Endothelial cell of umbilical vein (primary cell): ENCODE results near the gene HAVCR2. TPM values are rescaled to one million over a fixed set of nuclear protein-coding genes. Genes with fewer than 3 reads are reported as not detected.

ENCODE experiments used
- BruUV-seq: library from RNA; stranded (reverse); fragments of 400-500 nt; replicated peaks from 2 replicates; lab custom pipeline; 2021; lab: Mats Ljungman, UMichigan
- CTCF ChIA-PET: fragments of 300-600, 350-600 bp; sonication (Branson Sonifier 250); formaldehyde crosslinking; loops from one replicate; lab custom pipeline; 2021; ENCODE audit warnings: antibody characterized with exemption, inconsistent platforms; lab: Charles Lee
- POLR2A ChIA-PET: fragments of 300-600, 350-600 bp; sonication (Branson Sonifier 250); formaldehyde crosslinking; loops from one replicate; lab custom pipeline; 2021; ENCODE audit warnings: antibody characterized with exemption, inconsistent platforms; lab: Charles Lee
- DNase-seq: peaks from one replicate; pipeline ENCODE4 v3.0.0-alpha.2; 2011; ENCODE audit warnings: low read depth, low spot score
- FAIRE-seq: peaks from 2 replicates; lab custom pipeline; 2011; peaks lifted over from hg19 to GRCh38; lab: Jason Lieb, UNC
- H2AFZ ChIP-seq: 2 replicates; pipeline ENCODE4 v1.6.0; 2012; ENCODE audit warnings: low read depth, low read length, control low read depth, inconsistent platforms
- H3K27ac ChIP-seq: 2 replicates; pipeline ENCODE4 v1.5.1; 2011; ENCODE audit warnings: low read depth, mild to moderate bottlenecking, control low read depth, low read length, moderate library complexity; ENCODE audit not compliant: insufficient read depth
- H3K27me3 ChIP-seq, 2 experiments: 2 replicates each; pipeline versions ENCODE4 v1.6.0 to v1.6.1; 2011; ENCODE audit warnings: low read length in 2 of 2, mixed read lengths in 1 of 2; ENCODE audit not compliant: control insufficient read depth in 2 of 2, insufficient read depth in 2 of 2
- H3K36me3 ChIP-seq, 2 experiments: 2 replicates in 1 of 2; 3 replicates in 1 of 2; pipeline ENCODE4 v1.5.1; 2011; ENCODE audit warnings: low read length in 2 of 2, mild to moderate bottlenecking in 1 of 2, moderate library complexity in 1 of 2; ENCODE audit not compliant: control insufficient read depth in 2 of 2, insufficient read depth in 2 of 2; ENCODE audit errors: extremely low read depth in 1 of 2
- H3K4me1 ChIP-seq: 3 replicates; pipeline ENCODE4 v1.5.1; 2011; ENCODE audit warnings: mild to moderate bottlenecking, low read length; ENCODE audit not compliant: control insufficient read depth, insufficient read depth; ENCODE audit errors: extremely low read depth
- H3K4me2 ChIP-seq: 2 replicates; pipeline ENCODE4 v1.6.1; 2011; ENCODE audit warnings: low read length, control low read depth, mixed read lengths; ENCODE audit not compliant: insufficient read depth
- H3K4me3 ChIP-seq, 3 experiments: fragments of 200-600 bp in 1 of 3; sonication (generic), shearing (Covaris generic) in 1 of 3; replicated peaks in 1 of 3; 2 replicates each; pipeline ENCODE4 v1.5.1; 2011 to 2016; ENCODE audit warnings: control low read depth in 3 of 3, low read length in 3 of 3, mild to moderate bottlenecking in 2 of 3, inconsistent platforms in 1 of 3, low read depth in 1 of 3, moderate library complexity in 1 of 3; ENCODE audit not compliant: insufficient read depth in 1 of 3
- H3K79me2 ChIP-seq: 2 replicates; pipeline ENCODE4 v1.6.0; 2012; ENCODE audit warnings: low read length, inconsistent platforms; ENCODE audit not compliant: control insufficient read depth, insufficient read depth
- H3K9ac ChIP-seq: replicated peaks from 2 replicates; pipeline ENCODE3; 2011; ENCODE audit warnings: low read length, control low read depth; ENCODE audit not compliant: insufficient read depth; ENCODE audit errors: extremely low read depth
- H3K9me1 ChIP-seq: replicated peaks from 3 replicates; pipeline ENCODE4 v1.6.0; 2011; ENCODE audit warnings: mild to moderate bottlenecking, low read length; ENCODE audit not compliant: control insufficient read depth, insufficient read depth; ENCODE audit errors: extremely low read depth
- H3K9me3 ChIP-seq: replicated peaks from 2 replicates; pipeline ENCODE4 v1.5.1; 2012; ENCODE audit warnings: low read length, inconsistent platforms; ENCODE audit not compliant: control insufficient read depth, insufficient read depth
- H4K20me1 ChIP-seq: replicated peaks from 2 replicates; pipeline ENCODE3; 2011; ENCODE audit warnings: mild to moderate bottlenecking, low read length; ENCODE audit not compliant: control insufficient read depth, insufficient read depth; ENCODE audit errors: extremely low read depth
- EZH2 ChIP-seq: IDR thresholded peaks from 2 replicates; pipeline ENCODE4 v1.6.1; 2012; ENCODE audit warnings: borderline replicate concordance, low read depth, mild to moderate bottlenecking, moderate library complexity, low read length, inconsistent platforms; ENCODE audit not compliant: severe bottlenecking
- FOS ChIP-seq: IDR thresholded peaks from 2 replicates; pipeline ENCODE4 v1.6.1; 2011; ENCODE audit warnings: mild to moderate bottlenecking, low read length, moderate library complexity, borderline replicate concordance; ENCODE audit not compliant: insufficient read depth
- GATA2 ChIP-seq: IDR thresholded peaks from 2 replicates; pipeline ENCODE4 v1.7.0; 2011; ENCODE audit warnings: low read depth, mild to moderate bottlenecking, moderate library complexity, mixed read lengths, low read length; ENCODE audit not compliant: insufficient read length, insufficient read depth
- JUN ChIP-seq: IDR thresholded peaks from 2 replicates; pipeline ENCODE4 v1.6.1; 2011; ENCODE audit warnings: borderline replicate concordance, low read depth; ENCODE audit not compliant: insufficient read length, insufficient read depth
- MYC ChIP-seq: IDR thresholded peaks from one replicate; pipeline ENCODE4 v1.6.1; 2011; ENCODE audit warnings: mild to moderate bottlenecking, low read depth, low read length
- POLR2A ChIP-seq: IDR thresholded peaks from 2 replicates; pipeline ENCODE4 v1.6.1; 2012; ENCODE audit warnings: low read depth, mild to moderate bottlenecking, control low read depth, low read length
- POLR2AphosphoS5 ChIP-seq: IDR thresholded peaks from 2 replicates; pipeline ENCODE4 v1.6.1; 2012; ENCODE audit warnings: low read depth, mild to moderate bottlenecking, control low read depth, low read length, moderate library complexity; ENCODE audit not compliant: insufficient read depth
- dilution Hi-C: fragments of 300-500 bp; cut with MboI; formaldehyde crosslinking; loops from one replicate; pipeline ENCODE4 v1.15.0; 2019; ENCODE audit warnings: low sequenced_read_pairs; ENCODE audit not compliant: extremely low pct_ligation_motif_present
- intact Hi-C: fragments of 100-400 bp; cut with micrococcal nuclease; formaldehyde crosslinking; loops from one replicate; pipeline ENCODE4 v1.10.0; 2022
- polyA plus RNA-seq, 4 experiments: library from polyadenylated mRNA; depleted of rRNA in 3 of 4; stranded (reverse) in 3 of 4; unstranded in 1 of 4; fragments of >200 nt; gene quantifications; 2 replicates each; pipeline versions ENCODE4 v1.2.1 to v1.2.3, GENCODE V29; 2011 to 2012; ENCODE audit warnings: missing spikeins in 1 of 4
- total RNA-seq: library from RNA; stranded (reverse); gene quantifications from 2 replicates; pipeline ENCODE4 v1.2.3, GENCODE V29; 2021
- TF ChIP-seq, protein P1 (sequence below): IDR thresholded peaks from 2 replicates; pipeline ENCODE4 v1.6.1; 2011; ENCODE audit not compliant: insufficient read depth, insufficient read length
- TF ChIP-seq, protein P2 (sequence below), 2 donors: IDR thresholded peaks; 1 replicate in 1 of 2; 2 replicates in 1 of 2; pipeline ENCODE4 v1.5.1; 2011; ENCODE audit warnings: low read length in 2 of 2, mild to moderate bottlenecking in 2 of 2, moderate library complexity in 2 of 2, control low read depth in 1 of 2, inconsistent platforms in 1 of 2, low read depth in 1 of 2; ENCODE audit not compliant: insufficient read depth in 1 of 2; ENCODE audit errors: extremely low read depth in 1 of 2

Gene HAVCR2
- total and polyA plus RNA-seq, 2 donors (not counting 3 experiments of a cell fraction or from before 2014, with no cell fraction given) = not detected

DNA sequence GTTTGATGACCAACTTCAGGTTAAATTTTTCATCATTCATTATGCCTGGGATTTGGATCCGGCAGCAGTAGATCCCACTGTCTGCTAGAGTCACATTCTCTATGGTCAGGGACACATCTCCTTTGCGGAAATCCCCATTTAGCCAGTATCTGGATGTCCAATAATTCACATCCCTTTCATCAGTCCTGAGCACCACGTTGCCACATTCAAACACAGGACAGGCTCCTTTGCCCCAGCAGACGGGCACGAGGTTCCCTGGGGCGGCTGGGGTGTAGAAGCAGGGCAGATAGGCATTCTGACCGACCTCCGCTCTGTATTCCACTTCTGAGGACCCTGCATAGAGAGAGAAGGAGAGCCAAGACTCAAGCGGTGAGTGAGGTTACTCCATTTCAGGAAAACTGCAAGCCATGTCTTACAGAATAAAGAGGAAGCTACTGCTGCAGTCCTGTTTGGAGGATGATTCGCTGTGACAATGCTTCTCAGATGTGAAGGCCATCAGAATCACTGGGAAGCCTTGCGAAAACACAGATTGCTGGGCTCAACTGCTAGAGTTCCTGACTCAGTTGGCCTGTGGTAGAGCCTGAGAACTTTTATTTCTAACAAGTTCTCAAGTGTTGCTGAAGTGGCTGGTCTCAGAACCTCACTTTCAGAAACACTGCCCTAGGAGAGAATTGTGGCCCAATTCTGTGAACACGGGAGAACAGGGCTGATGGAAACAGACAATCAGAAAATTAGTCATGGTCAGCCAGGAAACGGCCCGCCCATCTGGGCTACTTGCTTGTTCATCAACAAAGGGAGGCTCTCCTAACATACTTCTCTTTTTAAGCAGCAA, 2.0 kb downstream of the HAVCR2 start:
- no peak overlapping the region for H3K4me2 ChIP-seq
- no peaks in the 10 kb centered on the region for H3K27me3 ChIP-seq
- no TSS peak for BruUV-seq
- no peak overlapping the region for H3K27ac ChIP-seq
- H3K9me1 ChIP-seq = no peaks in the 10 kb centered on the region
- CTCF ChIA-PET = no interaction called here
- POLR2A ChIA-PET = no interaction called here
- no peaks in the 10 kb centered on the region for H3K4me1 ChIP-seq
- DNase-seq = no peak
- intact Hi-C loops (no loop called here), dilution Hi-C loops (no loop called here)
- H3K36me3 ChIP-seq = no peaks in the 10 kb centered on the region
- no peaks in the 10 kb centered on the region for H4K20me1 ChIP-seq
- H3K9me3 ChIP-seq = peaks cover 1% of the 10 kb centered on the region
- H3K79me2 ChIP-seq = no peaks in the 10 kb centered on the region
- TF ChIP-seq JUN = no peak
- no peak for FAIRE-seq
- no peak overlapping the region for H2AFZ ChIP-seq
- no peak overlapping the region for H3K9ac ChIP-seq
- no peak overlapping the region for H3K4me3 ChIP-seq

DNA sequence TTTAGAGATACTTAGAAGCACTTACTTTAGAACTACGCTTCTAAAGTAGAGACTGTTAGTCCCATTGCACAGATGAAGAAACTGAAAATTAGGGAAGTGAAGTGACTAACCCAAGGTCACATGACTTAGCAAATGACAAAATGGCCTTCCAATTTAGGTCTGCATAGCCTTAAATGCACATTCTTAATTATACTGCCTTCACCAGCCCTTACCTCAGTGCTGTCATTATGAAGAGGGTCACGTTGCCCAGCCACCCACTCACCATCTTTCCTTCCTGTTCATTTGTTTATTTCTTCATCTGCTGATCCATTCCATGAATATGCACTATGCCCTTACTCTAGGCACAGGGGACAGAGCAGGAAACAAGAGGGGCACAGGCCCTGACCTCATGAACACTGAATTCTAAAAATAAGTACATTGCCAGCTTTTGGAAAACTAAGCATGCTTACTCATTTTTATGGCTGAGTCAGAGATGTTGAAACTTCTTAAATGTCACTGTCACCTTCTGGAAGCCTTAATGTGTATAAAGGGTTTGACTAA, 8.6 kb downstream of the HAVCR2 start:
- dilution Hi-C loops = no loop called here
- DNase-seq = no peak
- ChIA-PET POLR2A (no interaction called here), CTCF (no interaction called here)
- Histone ChIP-seq H3K4me2 (no peak overlapping the region), H2AFZ (no peak overlapping the region), H3K9me3 (peaks cover 1% of the 10 kb centered on the region), H3K79me2 (no peaks in the 10 kb centered on the region), H3K9me1 (no peaks in the 10 kb centered on the region), H3K27me3 (no peaks in the 10 kb centered on the region), H3K27ac (no peak overlapping the region), H3K4me1 (no peaks in the 10 kb centered on the region), H3K4me3 (no peak overlapping the region), H4K20me1 (no peaks in the 10 kb centered on the region), H3K9ac (no peak overlapping the region), H3K36me3 (no peaks in the 10 kb centered on the region)
- intact Hi-C loops = no loop called here
- FAIRE-seq = no peak
- BruUV-seq = no TSS peak
- TF ChIP-seq GATA2 = no peak
- no peak for TF ChIP-seq EZH2
- no peak for TF ChIP-seq POLR2AphosphoS5
- no peak for TF ChIP-seq JUN
- no peak for TF ChIP-seq MYC
- no peak for TF ChIP-seq POLR2A
- no peak for TF ChIP-seq FOS
- TF ChIP-seq, protein P1, sequence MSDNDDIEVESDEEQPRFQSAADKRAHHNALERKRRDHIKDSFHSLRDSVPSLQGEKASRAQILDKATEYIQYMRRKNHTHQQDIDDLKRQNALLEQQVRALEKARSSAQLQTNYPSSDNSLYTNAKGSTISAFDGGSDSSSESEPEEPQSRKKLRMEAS = no peak
- TF ChIP-seq, protein P2, sequence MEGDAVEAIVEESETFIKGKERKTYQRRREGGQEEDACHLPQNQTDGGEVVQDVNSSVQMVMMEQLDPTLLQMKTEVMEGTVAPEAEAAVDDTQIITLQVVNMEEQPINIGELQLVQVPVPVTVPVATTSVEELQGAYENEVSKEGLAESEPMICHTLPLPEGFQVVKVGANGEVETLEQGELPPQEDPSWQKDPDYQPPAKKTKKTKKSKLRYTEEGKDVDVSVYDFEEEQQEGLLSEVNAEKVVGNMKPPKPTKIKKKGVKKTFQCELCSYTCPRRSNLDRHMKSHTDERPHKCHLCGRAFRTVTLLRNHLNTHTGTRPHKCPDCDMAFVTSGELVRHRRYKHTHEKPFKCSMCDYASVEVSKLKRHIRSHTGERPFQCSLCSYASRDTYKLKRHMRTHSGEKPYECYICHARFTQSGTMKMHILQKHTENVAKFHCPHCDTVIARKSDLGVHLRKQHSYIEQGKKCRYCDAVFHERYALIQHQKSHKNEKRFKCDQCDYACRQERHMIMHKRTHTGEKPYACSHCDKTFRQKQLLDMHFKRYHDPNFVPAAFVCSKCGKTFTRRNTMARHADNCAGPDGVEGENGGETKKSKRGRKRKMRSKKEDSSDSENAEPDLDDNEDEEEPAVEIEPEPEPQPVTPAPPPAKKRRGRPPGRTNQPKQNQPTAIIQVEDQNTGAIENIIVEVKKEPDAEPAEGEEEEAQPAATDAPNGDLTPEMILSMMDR (IDR thresholded peaks at IDR 0.05; ENCODE audit: extremely low read depth in 1 of 2, insufficient read depth in 1 of 2, low read depth in 1 of 2, low read length in 2 of 2) = no peak
